Putamen (tissue), 1 donor: Measurements from ENCODE around the gene PHACTR1.
A peak's percentile ranks its signal among the peaks of the same experiment; 100 is the strongest.

ENCODE experiments used
- DNase-seq: peaks from one replicate; pipeline ENCODE4 v3.0.0-alpha.2; 2016; ENCODE audit warnings: low spot score

PHACTR1 gene

DNA sequence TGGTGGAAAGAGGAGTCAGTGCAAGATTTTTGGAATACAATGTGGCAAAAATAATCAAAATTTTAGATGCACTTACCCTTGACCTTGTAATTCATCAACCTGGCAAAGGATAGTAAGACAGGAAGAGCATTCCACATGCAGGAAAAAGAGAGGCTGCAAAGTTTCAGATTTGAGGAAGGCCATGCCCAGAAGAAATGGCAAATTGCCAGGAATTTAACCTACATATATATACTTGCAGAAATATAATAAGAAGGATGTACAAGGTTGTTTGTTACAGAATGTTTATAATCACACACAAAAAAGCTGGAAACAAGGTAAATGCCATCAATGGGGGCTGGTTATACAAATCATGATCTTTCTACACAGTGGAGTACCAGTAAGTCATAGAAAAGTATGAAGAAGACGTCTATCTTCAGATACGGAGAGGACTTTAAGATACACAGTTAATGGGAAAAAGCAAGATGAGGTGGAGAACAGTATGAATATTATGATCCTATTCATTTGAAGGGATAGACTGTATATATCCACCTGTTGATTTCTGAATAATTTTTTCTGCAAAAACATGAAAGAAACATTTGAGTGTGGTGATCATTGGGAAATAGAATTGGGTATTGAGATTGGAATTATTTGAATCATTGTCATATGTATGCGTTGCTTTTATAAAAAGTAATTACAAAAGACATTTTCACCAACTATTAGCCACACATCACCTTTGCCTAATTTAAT lies 358.0 kb downstream of the PHACTR1 start:
- DNase-seq, result no peak

DNA sequence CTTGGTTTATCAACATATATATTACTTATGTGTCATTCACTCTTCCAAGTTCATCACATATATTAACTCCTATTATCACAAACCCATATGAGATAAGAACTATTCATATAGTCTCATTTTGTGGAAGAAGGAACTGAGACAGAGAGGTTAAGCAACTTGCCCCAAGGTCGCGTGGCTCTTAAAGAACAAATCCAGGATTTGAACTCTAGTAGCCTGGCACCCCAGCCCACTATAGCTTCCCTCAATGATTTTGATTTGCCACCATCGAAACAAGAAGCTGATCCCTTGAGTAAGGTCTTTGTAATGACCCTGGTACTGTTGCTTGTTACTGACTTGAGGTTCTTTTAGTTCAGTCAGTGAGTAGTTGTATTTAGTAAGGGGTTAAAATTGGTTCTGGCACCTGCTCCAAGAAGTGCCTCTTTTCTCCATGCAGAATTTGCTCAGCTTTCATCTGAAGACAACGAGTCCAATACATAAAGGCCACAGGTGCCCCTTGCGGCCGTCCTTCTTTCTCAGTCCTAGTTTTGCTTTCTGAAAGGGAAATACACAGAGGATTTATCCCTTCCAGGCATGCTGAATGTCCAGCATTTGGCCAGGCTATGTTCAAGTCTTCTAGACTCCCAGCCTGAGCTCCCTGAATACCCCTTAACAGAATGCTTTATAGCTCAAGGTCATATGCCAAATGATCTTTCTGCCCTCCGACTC lies 358.7 kb downstream of the PHACTR1 start:
- no peak for DNase-seq

DNA sequence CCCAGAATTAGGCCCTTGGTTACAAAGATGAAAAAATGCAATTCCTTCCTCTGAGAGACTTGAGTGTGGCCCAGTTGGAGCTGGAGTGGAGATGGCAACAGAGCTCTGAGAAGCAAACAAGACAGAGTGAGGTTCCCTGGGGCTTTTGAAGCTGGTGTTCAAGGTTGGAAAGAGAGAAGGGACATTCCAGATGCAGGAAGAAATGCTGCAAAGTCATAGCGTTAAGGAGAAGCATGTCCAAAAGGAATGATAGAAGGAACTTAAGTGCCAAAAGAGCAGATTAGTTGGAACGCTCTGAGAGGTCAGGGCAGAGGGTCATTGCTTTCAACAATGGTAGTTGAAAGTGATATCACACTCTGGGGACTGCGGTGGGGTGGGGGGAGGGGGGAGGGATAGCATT lies 360.0 kb downstream of the PHACTR1 start:
- DNase-seq, result no peak

DNA sequence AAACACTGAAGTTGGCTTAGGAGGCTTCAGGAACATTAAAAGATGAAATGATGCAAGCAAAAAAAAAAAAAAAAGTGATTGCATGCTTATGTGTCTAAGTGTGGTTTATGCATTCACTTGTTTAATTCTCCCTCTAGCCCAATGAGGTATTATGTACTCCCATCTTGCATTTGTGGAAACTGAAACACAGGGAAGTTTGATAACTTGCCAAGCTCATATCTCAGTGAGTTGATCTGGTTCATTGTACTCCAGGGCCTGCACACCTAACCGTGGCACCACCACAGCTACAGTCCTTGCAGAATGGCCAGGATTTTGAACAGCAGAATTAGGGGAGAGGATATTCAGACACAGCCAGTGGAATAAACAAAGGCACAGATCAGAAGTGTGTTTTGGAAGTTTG lies 360.6 kb downstream of the PHACTR1 start:
- DNase-seq, result no peak

DNA sequence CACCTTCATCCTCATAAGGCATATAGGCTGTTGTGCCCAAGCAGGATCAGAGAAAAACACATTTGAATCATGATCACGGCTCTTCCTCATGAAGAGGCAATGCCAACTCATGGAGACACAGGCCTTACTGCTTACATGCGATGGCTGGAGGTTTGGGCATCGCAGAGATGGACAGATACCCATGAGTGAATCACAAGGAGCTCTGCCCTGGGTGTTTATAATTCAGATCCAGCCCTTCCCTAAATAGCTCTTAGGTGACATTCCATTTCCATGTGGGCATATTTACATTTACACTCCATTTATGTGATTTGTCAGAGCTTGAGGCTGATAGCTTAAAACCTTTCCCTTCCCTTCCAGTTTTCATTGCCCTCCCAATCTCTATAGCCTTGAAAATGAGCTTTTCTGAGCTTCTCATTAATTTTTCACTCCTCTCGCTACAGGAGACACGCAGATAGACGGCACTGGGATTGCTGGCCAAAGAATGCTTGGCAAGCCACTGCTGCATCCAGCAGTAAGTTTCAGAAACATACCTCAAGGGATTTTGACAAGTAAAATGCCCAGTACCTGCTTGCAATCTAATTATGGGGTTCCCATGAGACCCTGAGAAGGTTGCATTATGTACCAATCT lies 362.6 kb downstream of the PHACTR1 start:
- no peak for DNase-seq

DNA sequence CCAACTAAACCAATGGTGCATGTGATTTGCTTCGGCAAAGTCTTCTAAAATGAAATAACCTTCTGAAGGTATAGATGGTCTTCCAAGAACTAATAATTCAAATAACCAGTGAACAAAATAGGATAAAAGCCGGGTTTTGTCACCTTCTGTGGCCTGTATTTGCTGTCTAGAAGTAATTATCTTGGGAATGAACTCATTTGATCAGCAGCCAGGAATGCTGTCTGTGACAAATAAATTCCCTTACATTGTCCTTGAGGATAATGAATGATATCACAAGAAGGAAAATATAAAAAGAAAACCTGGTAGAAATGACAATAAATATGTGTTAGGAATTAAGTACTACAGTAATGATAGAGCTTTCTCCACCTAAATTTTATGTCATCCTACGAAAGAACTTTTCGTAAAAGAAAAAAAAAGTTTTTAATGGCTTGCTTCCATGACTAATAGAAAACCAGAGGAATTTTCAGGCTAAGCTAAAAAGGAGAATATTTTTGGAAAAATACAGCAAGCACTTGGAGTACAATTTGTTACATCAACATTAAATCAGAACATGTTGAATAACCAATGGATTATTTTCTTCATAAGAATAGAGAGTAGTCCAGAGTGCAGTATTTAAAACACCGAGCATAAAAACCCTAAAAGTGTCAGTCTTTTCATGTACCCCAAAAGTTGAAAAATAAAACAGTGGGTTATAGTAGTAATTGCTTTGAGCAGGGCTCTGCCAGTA lies 364.1 kb downstream of the PHACTR1 start:
- DNase-seq, result no peak

DNA sequence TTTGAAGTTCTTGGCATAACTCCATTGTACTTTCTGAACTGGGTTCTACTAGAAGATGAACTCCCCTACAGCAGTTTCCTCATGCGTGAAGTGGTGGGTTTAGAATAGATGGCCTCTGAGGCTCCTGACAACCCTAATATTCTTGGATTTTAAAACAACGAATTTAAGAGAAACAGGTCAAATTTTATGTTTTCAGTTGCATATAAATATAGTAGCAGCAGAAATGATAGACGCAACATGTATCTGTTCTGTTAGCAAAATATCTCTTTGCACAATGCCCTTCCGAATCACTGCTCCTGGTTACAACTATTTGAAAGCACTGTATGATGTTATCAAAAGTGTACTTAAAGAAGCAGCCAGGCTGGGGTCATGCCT lies 364.6 kb downstream of the PHACTR1 start:
- DNase-seq, result no peak

DNA sequence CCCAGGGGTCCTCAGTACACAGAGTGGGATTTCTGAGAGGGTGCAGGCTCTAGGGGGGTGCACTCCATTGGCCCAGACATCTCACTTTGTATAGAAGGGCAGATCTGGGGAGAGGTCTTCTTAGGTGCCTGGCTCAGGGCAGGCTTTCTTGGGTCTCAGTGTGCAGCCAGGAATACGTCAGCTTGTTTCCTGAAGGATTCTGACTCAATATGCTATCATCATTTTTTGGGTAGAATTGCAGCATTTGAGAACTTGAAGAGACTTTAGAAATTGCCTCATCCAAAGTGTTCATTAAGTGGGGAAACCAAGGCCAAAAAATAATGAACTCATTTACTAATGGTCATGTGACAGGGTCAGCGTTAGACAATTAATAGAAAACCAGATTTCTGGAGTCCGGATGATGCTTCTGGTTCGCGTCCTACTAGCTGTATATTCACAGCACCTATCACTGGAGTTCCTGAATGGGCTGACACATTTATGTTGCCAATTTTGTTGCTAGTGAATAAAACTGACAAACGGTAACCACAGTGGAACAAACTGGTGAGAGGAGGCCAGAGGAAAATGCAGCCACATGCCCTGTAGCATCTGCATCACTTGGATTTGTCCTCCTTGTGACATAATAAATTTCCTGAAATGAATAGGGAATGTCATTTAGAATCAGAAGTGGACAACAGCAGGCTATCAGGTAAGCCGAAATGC lies 372.9 kb downstream of the PHACTR1 start:
- no peak for DNase-seq

DNA sequence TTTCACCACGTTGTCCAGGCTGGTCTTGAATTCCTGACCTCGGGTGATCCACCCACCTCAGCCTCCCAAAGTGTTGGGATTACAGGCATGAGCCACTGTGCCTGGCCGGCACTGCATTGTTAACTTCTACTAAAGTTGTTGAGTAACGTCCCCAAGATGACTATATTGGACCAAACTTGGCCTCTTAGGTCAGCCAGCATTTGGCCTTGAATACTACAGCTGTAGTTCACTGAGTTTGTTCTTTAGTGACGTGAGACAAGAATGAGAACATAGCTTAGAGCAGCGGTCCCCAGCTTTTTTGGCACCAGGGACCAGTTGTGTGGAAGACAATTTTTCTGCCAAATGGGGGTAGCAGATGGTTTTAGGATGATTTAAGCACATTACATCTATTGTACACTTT lies 374.6 kb downstream of the PHACTR1 start:
- DNase-seq, result no peak

DNA sequence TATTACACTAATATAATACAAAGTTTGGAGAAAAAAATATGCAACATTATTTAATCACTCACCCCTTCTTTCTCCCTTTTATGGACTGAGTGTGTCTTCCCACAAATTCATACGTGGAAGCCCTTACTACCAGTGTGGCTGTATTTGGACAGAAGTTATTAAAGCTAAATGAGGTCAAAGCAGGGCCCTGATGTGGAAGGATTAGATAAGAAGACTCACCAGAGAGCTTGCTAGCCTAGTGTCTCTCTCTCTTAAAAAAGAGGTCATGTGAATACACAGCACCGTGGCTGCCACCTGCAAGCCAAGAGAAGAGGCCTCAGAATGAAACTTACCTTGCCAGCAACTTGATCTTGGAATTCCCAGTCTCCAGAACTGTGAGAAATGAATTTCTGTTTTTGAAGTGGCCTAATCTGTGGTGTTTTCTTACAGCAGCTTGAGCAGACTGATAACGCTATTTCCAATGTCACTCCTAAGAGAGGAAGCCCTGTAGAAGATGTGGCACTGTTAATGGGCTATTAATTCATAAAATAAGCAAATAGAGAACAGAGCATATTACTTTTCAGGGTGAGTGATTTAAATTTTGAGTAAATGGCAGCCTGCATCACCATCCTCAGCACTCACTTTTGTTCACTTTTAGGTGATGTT lies 378.3 kb downstream of the PHACTR1 start:
- no peak for DNase-seq

DNA sequence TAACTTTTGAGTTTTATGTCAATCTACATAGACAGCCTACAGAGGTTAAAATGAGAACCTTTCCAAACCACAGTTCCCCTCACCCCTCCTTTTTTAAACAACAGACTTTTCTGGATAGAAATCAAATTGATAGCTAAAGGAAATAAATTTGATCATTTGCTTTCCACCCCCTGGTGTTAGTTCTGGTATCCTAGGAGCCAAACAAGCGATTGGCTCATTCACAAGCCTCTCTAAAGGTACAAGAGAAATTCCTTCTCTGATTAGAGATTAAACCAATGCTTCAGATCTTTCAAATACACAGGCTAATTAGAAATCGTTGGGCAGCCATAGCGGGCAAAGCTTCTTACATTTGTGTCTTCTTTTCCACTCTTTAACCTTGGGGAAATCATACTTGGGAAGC lies 379.5 kb downstream of the PHACTR1 start:
- no peak for DNase-seq

DNA sequence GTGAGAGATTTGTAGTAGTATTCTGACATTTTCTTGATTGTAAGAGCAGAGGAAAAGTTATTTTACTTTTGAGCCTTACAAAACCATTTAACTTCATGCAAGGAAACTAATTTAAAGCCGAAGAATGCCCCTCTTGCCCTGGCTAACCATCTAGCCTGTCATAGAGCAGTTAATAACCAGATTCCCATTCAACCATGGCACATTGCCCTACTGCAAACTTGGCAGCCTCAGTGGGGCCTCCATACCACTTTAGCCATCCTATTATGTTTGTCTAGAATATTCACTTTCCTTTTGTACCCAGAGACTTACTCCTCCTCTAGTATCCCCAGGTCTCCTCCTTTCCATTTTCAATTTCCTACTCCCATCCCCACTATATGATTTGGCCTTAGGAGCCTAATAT lies 380.9 kb downstream of the PHACTR1 start:
- DNase-seq, result no peak

DNA sequence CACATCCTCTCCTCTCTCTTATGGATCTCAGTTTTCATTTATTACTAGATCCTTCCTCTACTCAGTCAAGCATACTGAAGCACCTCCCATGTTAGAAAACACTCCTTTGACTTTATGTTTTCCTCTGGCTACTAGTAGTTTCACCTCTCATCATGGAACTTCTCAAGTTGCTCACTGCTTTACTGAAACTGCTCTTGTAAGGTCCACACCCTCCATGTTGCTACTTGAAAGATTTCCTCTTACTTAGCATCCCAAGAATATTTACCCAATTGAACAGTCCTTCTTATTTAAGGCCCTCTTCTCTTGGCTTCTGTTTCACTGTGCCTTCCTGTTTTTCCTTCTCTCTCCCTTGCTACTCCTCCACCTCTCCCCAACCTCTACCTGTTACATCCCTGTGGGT lies 381.4 kb downstream of the PHACTR1 start:
- DNase-seq, result no peak

DNA sequence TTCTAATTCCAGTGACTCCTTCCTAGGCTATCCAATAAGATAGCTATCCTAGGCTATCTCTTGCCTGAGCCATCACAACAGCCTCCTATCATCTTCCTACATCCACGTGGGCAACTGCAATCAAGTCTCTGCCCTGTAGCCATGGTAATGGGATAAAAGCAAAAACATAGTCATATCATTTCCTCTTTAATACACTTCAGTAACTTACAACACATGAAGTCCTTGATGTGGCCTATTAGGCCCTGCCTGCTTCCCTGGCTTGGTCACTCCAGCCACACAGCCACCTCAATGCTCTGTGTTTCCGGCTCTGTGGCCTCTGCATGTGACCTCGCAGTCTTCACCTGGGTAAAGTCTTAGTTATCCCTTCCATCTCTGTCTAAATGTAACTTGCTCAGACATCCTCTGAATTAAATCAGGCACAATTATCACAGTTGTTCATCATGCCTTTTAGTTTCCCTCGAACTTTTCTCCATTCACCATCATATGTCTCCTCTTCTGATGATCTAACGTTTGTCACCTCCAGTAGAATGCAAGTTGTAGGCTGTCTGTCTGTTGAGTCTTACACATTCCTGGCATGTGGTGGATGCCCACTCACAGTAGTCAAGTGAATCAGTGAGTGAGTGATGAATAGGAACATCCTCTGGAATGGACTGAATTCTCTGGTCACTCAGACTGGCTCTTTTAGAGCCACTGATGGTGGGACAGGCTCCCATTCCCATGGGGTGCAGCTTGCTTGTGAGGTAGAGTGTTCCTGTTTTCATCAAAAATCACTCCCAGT lies 382.4 kb downstream of the PHACTR1 start:
- DNase-seq, result no peak

DNA sequence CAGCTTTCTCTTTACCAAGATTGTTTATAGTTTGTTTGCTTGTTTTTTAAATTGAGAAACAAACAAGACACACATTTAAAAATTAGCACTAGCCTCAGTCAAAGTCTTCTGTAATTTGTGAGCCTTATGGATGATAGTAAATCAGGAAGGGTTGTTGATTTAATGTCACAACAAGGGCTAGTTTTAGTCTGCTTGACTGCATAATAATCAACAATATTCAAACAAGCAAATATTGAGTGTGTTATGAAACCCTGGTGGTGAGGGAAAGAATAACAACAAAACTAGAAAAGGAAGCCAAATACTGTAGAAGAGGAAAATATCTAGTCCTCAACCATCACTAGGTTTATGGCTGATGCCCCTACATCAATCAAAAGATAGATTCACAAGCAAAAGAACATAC lies 383.2 kb downstream of the PHACTR1 start:
- DNase-seq, result no peak

DNA sequence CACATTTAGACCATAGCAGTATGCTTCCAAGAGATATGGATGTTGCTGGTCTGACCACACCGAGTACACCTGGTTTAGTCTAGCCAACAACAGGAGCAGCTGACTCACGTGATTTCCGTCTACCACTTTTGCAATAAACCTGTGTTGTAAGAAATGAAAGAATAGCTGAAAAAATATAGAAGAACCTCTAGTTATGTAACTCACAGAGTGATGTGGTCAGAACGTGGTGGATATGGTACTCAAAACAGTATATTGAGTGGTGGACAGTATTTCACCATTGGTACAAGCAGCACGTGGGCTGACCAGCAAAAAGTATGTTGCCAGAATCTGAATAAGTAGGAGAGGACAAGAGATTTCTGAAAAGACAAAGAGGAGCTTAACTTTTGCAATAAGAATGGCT lies 384.8 kb downstream of the PHACTR1 start:
- no peak for DNase-seq

DNA sequence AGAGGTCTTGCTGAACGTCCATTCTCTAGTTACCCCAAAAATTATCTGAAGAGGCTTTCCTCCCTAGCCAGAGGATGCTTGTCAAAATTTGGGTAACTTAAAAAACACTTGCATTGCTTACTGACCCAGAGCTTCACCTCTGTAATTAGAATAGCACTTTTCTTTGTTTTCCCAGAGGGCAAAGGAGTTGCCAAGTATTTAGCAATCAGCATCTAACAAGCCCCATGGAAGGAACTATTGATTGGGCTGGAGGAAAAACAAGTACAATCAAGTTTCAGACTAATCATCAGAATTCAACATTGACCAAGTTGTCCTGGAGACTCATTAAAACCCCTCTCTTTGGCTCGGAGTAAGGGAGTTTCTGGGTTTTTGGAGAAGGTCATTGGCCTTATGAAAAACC lies 385.4 kb downstream of the PHACTR1 start:
- peak; percentile 48 for DNase-seq

DNA sequence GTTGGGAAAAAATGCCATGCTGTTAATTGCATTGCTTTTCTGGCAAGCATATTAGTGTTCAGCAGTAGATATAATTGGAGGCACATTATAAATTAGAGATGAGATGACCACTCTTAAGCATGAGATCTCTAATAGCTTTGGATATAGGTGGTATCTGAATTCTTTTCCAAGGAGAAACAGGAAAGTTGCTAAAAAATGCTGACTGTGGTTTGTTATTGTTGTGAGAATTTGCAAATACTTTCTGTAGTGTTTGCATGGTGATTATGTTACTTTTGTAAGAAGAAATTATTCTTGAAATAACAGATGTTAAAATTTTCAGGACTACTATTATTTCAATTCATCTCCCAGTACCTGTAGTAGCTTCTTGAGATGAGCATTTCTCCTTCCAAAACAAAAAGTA lies 386.6 kb downstream of the PHACTR1 start:
- DNase-seq, result no peak

DNA sequence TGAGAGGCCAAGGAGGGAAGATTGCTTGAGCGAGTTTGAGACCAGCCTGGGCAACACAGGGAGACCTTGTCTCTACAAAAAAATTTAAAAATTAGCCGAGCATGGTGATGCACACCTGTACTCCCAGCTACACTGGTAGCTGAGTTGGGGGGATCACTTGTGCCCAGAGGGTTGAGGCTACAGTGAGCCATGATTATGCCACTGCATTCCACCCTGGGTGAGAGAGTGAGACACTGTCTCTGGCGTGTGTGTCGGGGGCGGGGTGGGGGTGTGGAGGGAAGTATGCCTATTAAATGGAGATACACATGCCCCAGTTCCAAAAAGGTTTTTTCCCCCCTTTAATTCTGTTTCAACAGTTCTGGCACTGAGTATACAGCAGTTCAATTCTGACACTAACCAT lies 388.6 kb downstream of the PHACTR1 start:
- DNase-seq, result no peak

DNA sequence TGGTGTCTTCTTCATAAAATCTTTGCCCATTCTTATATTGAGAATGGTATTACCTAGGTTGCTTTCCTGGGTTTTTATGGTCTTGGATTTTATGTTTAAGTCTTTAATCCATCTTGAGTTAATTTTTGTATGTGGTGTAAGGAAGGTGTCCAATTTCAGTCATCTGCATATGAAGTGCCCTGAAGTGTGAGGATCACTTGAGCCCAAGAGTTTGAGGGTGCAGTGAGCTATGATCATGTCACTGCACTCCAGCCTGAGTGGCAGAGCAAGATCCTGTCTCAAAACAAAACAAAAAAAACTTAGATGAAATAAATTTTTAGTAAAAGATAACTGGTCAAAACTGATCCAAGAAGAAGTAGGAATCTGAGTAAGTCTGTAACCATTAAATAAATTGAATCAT lies 396.4 kb downstream of the PHACTR1 start:
- DNase-seq, result no peak

DNA sequence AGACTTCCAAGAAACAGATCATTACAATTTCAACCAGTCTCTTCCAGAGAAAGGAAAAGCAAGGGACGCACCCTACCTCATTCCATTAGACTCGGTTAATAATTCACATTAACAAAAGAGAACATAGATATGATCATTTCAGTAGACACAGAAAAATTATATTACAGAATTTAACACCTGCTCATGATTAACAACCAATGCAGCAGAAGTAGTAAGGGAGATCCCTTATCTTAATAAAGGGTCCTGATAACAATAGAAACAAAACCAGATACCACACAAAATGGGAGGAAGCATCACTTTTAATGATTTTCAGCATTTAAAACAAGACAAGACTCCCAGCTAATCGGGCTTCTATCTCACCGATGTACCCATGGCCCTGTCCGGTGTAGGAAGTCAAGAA lies 396.8 kb downstream of the PHACTR1 start:
- no peak for DNase-seq
